ENCODE data around the gene CACNA2D3.

DNA sequence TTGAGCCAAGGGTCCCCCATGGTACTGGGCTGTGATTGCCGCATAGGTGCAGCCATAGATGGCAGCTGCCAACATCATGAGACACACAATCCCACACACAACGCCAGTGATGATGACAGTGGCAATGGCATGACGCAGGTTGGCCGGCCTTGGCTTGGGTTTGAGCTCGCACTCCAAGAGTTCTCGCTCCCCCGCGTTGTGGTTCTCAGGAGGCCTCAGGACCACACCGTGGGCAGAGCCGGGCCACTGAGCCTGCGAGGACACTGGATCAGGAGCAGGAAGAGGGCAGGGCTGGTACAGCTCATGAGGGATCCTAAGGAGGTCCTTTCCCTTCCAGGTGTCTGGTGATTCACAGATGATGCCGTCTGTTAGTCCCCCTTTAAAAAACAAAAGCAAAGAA lies 796.2 kb downstream of the CACNA2D3 start:
- TF ChIP-seq CTCF (conservative IDR thresholded peaks at IDR 0.05 in 1 of 2, IDR thresholded peaks at IDR 0.05 in 1 of 2; ENCODE audit: extremely low read depth in 1 of 2, insufficient read depth in 1 of 2, low read depth in 1 of 2, low read length in 2 of 2) (no peak), EZH2 (IDR thresholded peaks at IDR 0.05; ENCODE audit: borderline replicate concordance, low read length) (no peak)
